GM12873 (cell line): Measurements from ENCODE around the gene ACVR1.

Experiments used
- TF ChIP-seq, protein P1 (sequence below): IDR thresholded peaks from 2 replicates; pipeline ENCODE4 v1.5.1; 2012; ENCODE audit warnings: low read depth, mild to moderate bottlenecking, moderate library complexity, low read length, control low read depth; ENCODE audit not compliant: insufficient read depth; ENCODE audit errors: missing control alignments

ACVR1 gene

GRCh38 chr2:157727693-157728092 lies 148.4 kb downstream of the ACVR1 start:
- TF ChIP-seq, protein P1, sequence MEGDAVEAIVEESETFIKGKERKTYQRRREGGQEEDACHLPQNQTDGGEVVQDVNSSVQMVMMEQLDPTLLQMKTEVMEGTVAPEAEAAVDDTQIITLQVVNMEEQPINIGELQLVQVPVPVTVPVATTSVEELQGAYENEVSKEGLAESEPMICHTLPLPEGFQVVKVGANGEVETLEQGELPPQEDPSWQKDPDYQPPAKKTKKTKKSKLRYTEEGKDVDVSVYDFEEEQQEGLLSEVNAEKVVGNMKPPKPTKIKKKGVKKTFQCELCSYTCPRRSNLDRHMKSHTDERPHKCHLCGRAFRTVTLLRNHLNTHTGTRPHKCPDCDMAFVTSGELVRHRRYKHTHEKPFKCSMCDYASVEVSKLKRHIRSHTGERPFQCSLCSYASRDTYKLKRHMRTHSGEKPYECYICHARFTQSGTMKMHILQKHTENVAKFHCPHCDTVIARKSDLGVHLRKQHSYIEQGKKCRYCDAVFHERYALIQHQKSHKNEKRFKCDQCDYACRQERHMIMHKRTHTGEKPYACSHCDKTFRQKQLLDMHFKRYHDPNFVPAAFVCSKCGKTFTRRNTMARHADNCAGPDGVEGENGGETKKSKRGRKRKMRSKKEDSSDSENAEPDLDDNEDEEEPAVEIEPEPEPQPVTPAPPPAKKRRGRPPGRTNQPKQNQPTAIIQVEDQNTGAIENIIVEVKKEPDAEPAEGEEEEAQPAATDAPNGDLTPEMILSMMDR, result no peak

DNA sequence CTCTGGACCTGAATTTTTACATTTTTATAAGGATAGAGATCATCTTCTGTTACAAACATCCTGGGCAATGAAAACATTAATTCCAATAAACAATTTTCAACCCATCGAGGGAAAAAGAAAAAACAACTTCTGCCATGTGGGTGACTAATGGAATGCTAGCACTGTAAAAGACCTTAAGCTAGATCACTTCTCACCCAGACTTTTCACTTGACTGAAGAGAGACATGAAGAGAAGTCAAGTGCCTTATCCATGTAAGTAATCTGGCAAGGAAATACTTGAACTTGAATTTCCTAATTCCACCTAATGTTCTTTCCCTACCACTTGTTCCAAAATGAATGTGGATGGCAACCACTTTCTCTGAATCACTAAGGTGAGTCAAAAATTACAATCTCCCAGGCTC lies 149.2 kb downstream of the ACVR1 start:
- TF ChIP-seq, protein P1, result no peak

GRCh38 chr2:157725846-157726245 lies 150.3 kb downstream of the ACVR1 start:
- TF ChIP-seq, protein P1, result no peak

GRCh38 chr2:157722580-157723234 lies 153.4 kb downstream of the ACVR1 start:
- TF ChIP-seq, protein P1, result no peak

DNA sequence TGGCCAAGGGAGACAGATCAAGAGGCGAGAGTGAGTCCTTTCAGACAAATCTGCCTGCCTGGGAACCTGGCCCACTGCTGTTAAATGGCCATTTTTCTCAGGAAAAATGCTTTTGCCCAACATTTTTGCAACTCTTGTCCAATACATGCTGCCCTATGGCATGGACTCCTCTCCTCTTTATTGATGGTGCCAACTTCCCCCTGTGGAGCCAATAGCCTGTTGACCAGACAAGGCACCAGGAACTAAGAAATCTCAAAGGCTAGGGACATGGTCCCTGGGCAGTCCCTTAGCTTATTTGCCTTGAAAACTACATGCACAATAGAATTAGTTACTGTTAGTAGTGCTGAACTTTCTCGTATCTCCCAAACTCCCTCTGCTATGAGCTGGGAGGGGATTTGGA lies 155.6 kb downstream of the ACVR1 start:
- TF ChIP-seq, protein P1, result no peak

- TF ChIP-seq, protein P1, result no peak
Observed at GRCh38 chr2:157699806-157700205, 176.3 kb downstream of the ACVR1 start.

DNA sequence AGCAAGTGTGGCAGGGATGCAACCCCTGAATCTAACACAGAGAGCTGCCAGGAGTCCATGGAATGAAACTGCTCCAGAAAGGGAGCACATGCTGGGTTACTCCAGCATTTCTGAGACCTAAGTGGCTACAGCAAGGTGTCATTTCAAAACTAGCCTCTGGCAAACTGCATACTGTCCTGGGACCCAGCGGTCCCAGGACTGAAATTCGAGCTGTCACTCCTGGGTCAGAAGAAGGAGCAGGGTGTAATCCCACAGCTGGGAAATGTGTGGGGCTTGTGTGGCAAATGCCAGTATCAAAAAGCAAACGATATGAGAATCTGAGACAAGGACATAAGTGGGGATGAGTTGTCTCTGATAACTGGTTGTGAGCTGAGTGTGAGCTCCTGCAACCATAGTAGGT lies 177.1 kb downstream of the ACVR1 start:
- TF ChIP-seq, protein P1, result no peak
